Measurements from ENCODE around the gene ANK2. TPM values are rescaled to one million over a fixed set of nuclear protein-coding genes. Genes with fewer than 3 reads are reported as not detected.

Gene ANK2
- total RNA-seq, 3 donors from 2014 or later = 7.6 to 69.3 (median 21.0) TPM

DNA sequence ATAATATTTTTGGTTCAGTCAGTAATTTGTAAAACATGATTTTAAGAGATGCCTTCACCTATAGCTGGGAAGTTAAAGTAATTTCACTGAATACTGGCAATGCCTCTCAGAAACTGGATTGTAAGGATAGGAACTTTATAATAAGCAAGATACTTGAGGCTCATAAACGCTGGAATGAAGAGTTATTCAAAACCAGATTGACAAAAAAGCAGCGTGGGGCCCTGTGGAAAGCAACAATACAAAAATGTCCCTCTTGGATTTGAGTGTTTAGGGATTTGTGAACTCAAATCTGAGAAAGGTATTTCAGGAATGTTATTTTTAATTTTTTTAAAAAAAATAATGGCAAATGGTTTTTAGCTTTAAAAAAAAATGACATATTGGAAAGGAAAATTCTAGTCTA is 94.6 kb downstream of the ANK2 start:
- DNase-seq = no peak
- intact Hi-C loops (cut with DNase I, micrococcal nuclease) = no loop called here
- H3K36me3 ChIP-seq (ENCODE audit: low read depth) = no peaks in the 10 kb centered on the region
- no peak for ATAC-seq
- H3K9me3 ChIP-seq = no peaks in the 10 kb centered on the region
- no peaks in the 10 kb centered on the region for H3K4me1 ChIP-seq (ENCODE audit: low read depth)
- no peak overlapping the region for H3K4me3 ChIP-seq
- TF ChIP-seq, protein P1, sequence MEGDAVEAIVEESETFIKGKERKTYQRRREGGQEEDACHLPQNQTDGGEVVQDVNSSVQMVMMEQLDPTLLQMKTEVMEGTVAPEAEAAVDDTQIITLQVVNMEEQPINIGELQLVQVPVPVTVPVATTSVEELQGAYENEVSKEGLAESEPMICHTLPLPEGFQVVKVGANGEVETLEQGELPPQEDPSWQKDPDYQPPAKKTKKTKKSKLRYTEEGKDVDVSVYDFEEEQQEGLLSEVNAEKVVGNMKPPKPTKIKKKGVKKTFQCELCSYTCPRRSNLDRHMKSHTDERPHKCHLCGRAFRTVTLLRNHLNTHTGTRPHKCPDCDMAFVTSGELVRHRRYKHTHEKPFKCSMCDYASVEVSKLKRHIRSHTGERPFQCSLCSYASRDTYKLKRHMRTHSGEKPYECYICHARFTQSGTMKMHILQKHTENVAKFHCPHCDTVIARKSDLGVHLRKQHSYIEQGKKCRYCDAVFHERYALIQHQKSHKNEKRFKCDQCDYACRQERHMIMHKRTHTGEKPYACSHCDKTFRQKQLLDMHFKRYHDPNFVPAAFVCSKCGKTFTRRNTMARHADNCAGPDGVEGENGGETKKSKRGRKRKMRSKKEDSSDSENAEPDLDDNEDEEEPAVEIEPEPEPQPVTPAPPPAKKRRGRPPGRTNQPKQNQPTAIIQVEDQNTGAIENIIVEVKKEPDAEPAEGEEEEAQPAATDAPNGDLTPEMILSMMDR (IDR thresholded peaks at IDR 0.05) = no peak

DNA sequence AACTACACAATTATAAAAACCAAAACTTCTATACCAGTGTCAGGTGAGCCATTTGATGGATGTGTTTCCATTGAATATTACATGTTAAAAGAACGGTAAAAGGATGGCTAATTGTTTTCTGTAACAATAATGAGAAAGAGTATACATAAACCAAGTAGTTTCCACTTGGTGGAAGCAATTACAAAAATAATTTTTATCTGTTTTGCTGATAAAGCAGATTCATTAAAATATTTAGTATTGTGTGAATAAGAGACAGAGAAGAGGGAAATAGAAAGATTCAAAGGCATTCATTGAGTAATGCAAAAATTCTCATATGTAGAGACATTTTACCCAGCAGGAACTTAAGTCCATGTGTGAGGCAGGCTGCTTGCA is 95.7 kb downstream of the ANK2 start:
- Histone ChIP-seq H3K9me3 (no peaks in the 10 kb centered on the region), H3K4me1 (ENCODE audit: low read depth) (no peaks in the 10 kb centered on the region), H3K4me3 (no peak overlapping the region), H3K36me3 (ENCODE audit: low read depth) (no peaks in the 10 kb centered on the region)
- no peak for ATAC-seq
- TF ChIP-seq, protein P1 (IDR thresholded peaks at IDR 0.05) = no peak
- intact Hi-C loops (cut with DNase I, micrococcal nuclease) = no loop called here
- DNase-seq = no peak

DNA sequence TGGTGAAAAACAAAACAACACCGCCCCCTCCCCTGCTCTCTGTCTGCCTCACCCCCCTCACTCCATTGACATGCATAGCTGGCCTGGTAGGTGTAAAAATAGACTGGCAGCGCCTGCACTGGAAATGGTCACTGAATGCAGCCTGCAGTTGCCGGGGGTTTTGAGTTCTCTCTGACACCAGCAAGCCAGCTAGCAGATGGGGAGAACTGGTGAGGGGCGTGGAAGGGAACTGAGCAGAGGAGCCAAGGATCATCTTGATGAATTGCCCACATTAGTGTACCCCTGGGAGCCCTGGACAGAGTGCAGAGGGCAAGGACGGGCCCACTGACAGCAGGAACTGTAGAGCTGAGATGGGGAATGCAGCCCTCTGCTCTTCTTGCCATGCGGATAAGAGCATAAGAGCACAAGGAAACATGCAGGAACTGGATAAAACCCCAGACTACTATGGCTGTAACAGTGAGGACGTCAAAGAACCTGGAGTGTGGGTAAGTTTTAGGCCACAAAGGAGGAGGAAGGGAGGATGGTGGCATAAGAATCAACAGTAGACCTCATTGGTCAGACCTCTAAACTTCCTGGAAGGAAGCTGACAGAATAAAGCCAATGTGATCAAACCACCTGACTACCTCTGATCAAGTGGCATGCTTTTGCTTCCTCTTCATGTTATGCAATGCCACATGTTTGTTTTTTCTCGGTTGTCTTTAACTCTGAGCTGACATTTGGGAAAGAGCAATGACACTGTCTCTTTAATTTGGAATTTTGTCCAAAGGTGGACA is 96.3 kb downstream of the ANK2 start:
- DNase-seq (no peak), ATAC-seq (peak; percentile 20)
- intact Hi-C loops (cut with DNase I, micrococcal nuclease) = no loop called here
- TF ChIP-seq, protein P1 (IDR thresholded peaks at IDR 0.05) = no peak
- Histone ChIP-seq H3K4me3 (no peak overlapping the region), H3K4me1 (ENCODE audit: low read depth) (no peaks in the 10 kb centered on the region), H3K9me3 (no peaks in the 10 kb centered on the region), H3K36me3 (ENCODE audit: low read depth) (no peaks in the 10 kb centered on the region)

DNA sequence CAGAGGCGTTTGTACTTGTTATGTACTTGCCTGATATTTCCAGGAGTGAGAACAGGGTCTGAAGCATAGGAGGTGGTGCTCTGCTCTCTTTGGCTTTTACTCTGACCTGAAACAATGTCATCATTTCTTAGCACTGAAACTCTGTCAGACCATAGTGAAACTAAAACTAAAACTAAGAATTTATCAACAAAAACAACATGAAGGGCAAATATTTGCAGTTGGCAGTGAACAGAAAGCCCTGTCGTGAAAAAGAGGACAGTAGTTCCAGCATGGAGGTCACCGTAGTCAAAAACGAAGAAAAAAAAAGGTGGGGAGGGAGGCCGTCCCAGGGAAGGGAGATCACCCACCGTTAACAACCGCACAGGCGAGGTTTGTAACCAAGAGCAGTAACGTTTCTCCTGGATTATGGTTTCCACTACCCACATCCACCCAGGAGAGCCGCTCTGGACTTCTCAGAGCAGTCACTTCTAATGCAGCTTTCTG is 97.5 kb downstream of the ANK2 start:
- ATAC-seq = peak; percentile 32

DNA sequence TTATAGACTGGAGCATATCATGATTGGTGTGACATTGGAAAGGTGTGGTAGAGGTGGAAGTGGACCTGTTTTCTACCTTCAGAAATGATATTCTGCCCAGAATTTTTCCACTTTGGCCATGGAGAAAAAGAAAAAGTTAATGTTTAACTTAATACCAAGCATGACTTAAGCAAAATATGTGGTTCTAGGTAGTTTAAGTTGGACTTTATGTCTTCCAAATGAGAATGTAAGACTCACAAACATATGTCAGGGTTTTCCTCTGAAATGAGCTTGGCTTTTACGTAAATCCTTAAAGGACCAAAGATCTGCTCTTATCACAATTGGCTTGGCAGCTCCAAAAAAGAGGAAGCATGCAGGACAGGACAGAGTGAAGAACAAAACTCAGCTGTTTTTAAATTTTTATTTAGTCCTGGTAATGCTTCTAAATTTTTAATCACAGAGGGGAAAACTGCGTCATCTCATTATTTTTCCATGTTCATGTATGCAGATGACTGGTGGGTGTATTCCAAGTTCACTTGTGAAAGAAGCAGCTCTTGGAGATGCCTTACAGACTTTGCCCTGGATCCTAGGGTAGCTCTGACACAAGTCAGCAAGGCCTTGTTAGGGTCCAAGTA is 98.2 kb downstream of the ANK2 start:
- no peaks in the 10 kb centered on the region for H3K4me1 ChIP-seq (ENCODE audit: low read depth)
- TF ChIP-seq, protein P1 (IDR thresholded peaks at IDR 0.05) = no peak
- H3K36me3 ChIP-seq (ENCODE audit: low read depth) = no peaks in the 10 kb centered on the region
- H3K9me3 ChIP-seq = no peaks in the 10 kb centered on the region
- intact Hi-C loops (cut with DNase I, micrococcal nuclease) = no loop called here
- H3K4me3 ChIP-seq = no peak overlapping the region
- ATAC-seq (no peak), DNase-seq (no peak)

More for the DNA sequence above, 97.5 kb downstream of the ANK2 start:
- no peak overlapping the region for H3K4me3 ChIP-seq
- no peaks in the 10 kb centered on the region for H3K4me1 ChIP-seq (ENCODE audit: low read depth)
- peak in 1 of 3 donors; percentile 3 for DNase-seq
- H3K36me3 ChIP-seq (ENCODE audit: low read depth) = no peaks in the 10 kb centered on the region
- H3K9me3 ChIP-seq = no peaks in the 10 kb centered on the region
- TF ChIP-seq, protein P1 (IDR thresholded peaks at IDR 0.05) = no peak
- intact Hi-C loops (cut with DNase I, micrococcal nuclease) = no loop called here

Data from mucosa of descending colon (tissue), 3 donors.